ENCODE data around the gene LRFN4. TPM values are rescaled to one million over a fixed set of nuclear protein-coding genes. Genes with fewer than 3 reads are reported as not detected.

LRFN4 gene
- 19.8 TPM for polyA plus RNA-seq (2013, experiment 1 of 2)
- polyA plus RNA-seq (2013, experiment 2 of 2): 20.8 TPM

- Histone ChIP-seq H3K4ac (ENCODE audit: low read length) (no peak within 1 kb of the TSS), H3K9ac (ENCODE audit: low read depth, low read length, poor library complexity) (peak within 1 kb of the TSS; percentile 93), H3K79me1 (ENCODE audit: low read depth, low read length) (peaks cover 8% of the 10 kb centered on the region), H3K4me2 (ENCODE audit: insufficient read depth, low read length, poor library complexity, severe bottlenecking) (peak within 1 kb of the TSS; percentile 99), H2BK12ac (ENCODE audit: low read length) (peak within 1 kb of the TSS; percentile 4), H2BK5ac (ENCODE audit: low read length) (peak within 1 kb of the TSS; percentile 75), H3K27ac (replicated peaks; ENCODE audit: low read length) (peak within 1 kb of the TSS; percentile 70), H2AFZ (ENCODE audit: low read length) (peak within 1 kb of the TSS; percentile 99), H2BK15ac (ENCODE audit: low read length) (peak within 1 kb of the TSS; percentile 34), H2AK5ac (ENCODE audit: low read depth, low read length) (peak within 1 kb of the TSS; percentile 90), H3K36me3 (replicated peaks in 1 of 2; ENCODE audit: control insufficient read depth in 2 of 2, insufficient read depth in 2 of 2, low read length in 2 of 2) (peaks cover 0 to 14% of the 10 kb centered on the region in 2 donors), H3K14ac (ENCODE audit: low read length) (peak within 1 kb of the TSS; percentile 71), H2BK120ac (ENCODE audit: low read depth, low read length) (peak within 1 kb of the TSS; percentile 35), H3K4me3 (ENCODE audit: low read length in 2 of 2) (peak within 1 kb of the TSS; percentile 97 to 98), H4K91ac (ENCODE audit: low read depth, low read length, poor library complexity) (peak within 1 kb of the TSS; percentile 38), H3K4me1 (ENCODE audit: control insufficient read depth in 2 of 2, insufficient read depth in 1 of 2, low read depth in 1 of 2, low read length in 2 of 2) (peaks cover 4 to 14% of the 10 kb centered on the region in 2 donors), H3K9me3 (replicated peaks in 1 of 2; ENCODE audit: control insufficient read depth in 2 of 2, insufficient read depth in 1 of 2, low read depth in 1 of 2, low read length in 2 of 2) (no peaks in the 10 kb centered on the region), H3K18ac (ENCODE audit: low read length) (peak within 1 kb of the TSS; percentile 99), H4K8ac (ENCODE audit: low read depth, low read length) (peak within 1 kb of the TSS; percentile 33), H3K23ac (ENCODE audit: low read depth, low read length, poor library complexity) (peak within 1 kb of the TSS; percentile 91), H3K27me3 (ENCODE audit: control insufficient read depth in 3 of 3, insufficient read depth in 3 of 3, low read depth in 1 of 3, low read length in 3 of 3) (no peaks in the 10 kb centered on the region)
- DNase-seq (ENCODE audit: low spot score): no peak
- no CpG with 5 or more reads among the region's 103 CpGs for WGBS, 2 donors (ENCODE audit: extremely low coverage in 2 of 2, insufficient read length in 2 of 2, insufficient replicate concordance in 1 of 2)
Observed at GRCh38 chr11:66856496-66857233, at the start of gene LRFN4. LRFN4 (plus strand) TSS chr11:66857064; CDS start chr11:66857745, 681 bp downstream.

GRCh38 chr11:66809592-66809991, 47.3 kb upstream of the LRFN4 start:
- Histone ChIP-seq H3K27ac (replicated peaks; ENCODE audit: low read length) (no peak overlapping the region), H2BK15ac (ENCODE audit: low read length) (no peak overlapping the region), H2AK5ac (ENCODE audit: low read depth, low read length) (no peak overlapping the region), H3K4ac (ENCODE audit: low read length) (no peak overlapping the region), H3K9ac (ENCODE audit: low read depth, low read length, poor library complexity) (no peak overlapping the region), H3K36me3 (replicated peaks in 1 of 2; ENCODE audit: control insufficient read depth in 2 of 2, insufficient read depth in 2 of 2, low read length in 2 of 2) (peaks cover 0 to 41% of the 10 kb centered on the region in 2 donors), H3K4me2 (ENCODE audit: insufficient read depth, low read length, poor library complexity, severe bottlenecking) (no peak overlapping the region), H2BK120ac (ENCODE audit: low read depth, low read length) (no peak overlapping the region), H2BK5ac (ENCODE audit: low read length) (no peak overlapping the region), H4K91ac (ENCODE audit: low read depth, low read length, poor library complexity) (no peak overlapping the region), H3K23ac (ENCODE audit: low read depth, low read length, poor library complexity) (no peak overlapping the region), H3K14ac (ENCODE audit: low read length) (no peak overlapping the region), H3K9me3 (replicated peaks in 1 of 2; ENCODE audit: control insufficient read depth in 2 of 2, insufficient read depth in 1 of 2, low read depth in 1 of 2, low read length in 2 of 2) (no peaks in the 10 kb centered on the region), H4K8ac (ENCODE audit: low read depth, low read length) (no peak overlapping the region), H3K18ac (ENCODE audit: low read length) (no peak overlapping the region), H3K4me1 (ENCODE audit: control insufficient read depth in 2 of 2, insufficient read depth in 1 of 2, low read depth in 1 of 2, low read length in 2 of 2) (no peaks in the 10 kb centered on the region), H3K27me3 (ENCODE audit: control insufficient read depth in 3 of 3, insufficient read depth in 3 of 3, low read depth in 1 of 3, low read length in 3 of 3) (no peaks in the 10 kb centered on the region), H2AFZ (ENCODE audit: low read length) (no peak overlapping the region), H2BK12ac (ENCODE audit: low read length) (no peak overlapping the region), H3K4me3 (ENCODE audit: low read length in 2 of 2) (no peak overlapping the region), H3K79me1 (ENCODE audit: low read depth, low read length) (no peaks in the 10 kb centered on the region)
- DNase-seq (ENCODE audit: low spot score): no peak
- no CpG with 5 or more reads among the region's 3 CpGs for WGBS, 2 donors (ENCODE audit: extremely low coverage in 2 of 2, insufficient read length in 2 of 2, insufficient replicate concordance in 1 of 2)

GRCh38 chr11:66810576-66811185, 46.2 kb upstream of the LRFN4 start:
- WGBS, 2 donors (ENCODE audit: extremely low coverage in 2 of 2, insufficient read length in 2 of 2, insufficient replicate concordance in 1 of 2): no CpG with 5 or more reads among the region's 1 CpG
- H3K23ac ChIP-seq (ENCODE audit: low read depth, low read length, poor library complexity): no peak overlapping the region
- H3K18ac ChIP-seq (ENCODE audit: low read length): no peak overlapping the region

GRCh38 chr11:66814678-66815077, 42.2 kb upstream of the LRFN4 start:
- Histone ChIP-seq H2AFZ (ENCODE audit: low read length) (no peak overlapping the region), H3K4me2 (ENCODE audit: insufficient read depth, low read length, poor library complexity, severe bottlenecking) (no peak overlapping the region), H2BK15ac (ENCODE audit: low read length) (no peak overlapping the region), H3K14ac (ENCODE audit: low read length) (no peak overlapping the region), H3K9me3 (replicated peaks in 1 of 2; ENCODE audit: control insufficient read depth in 2 of 2, insufficient read depth in 1 of 2, low read depth in 1 of 2, low read length in 2 of 2) (no peaks in the 10 kb centered on the region), H3K79me1 (ENCODE audit: low read depth, low read length) (no peaks in the 10 kb centered on the region), H4K91ac (ENCODE audit: low read depth, low read length, poor library complexity) (no peak overlapping the region), H3K36me3 (replicated peaks in 1 of 2; ENCODE audit: control insufficient read depth in 2 of 2, insufficient read depth in 2 of 2, low read length in 2 of 2) (peaks cover 0 to 47% of the 10 kb centered on the region in 2 donors), H3K4ac (ENCODE audit: low read length) (no peak overlapping the region), H3K18ac (ENCODE audit: low read length) (no peak overlapping the region), H3K4me3 (ENCODE audit: low read length in 2 of 2) (no peak overlapping the region), H3K27ac (replicated peaks; ENCODE audit: low read length) (no peak overlapping the region), H2BK5ac (ENCODE audit: low read length) (no peak overlapping the region), H2BK120ac (ENCODE audit: low read depth, low read length) (no peak overlapping the region), H2AK5ac (ENCODE audit: low read depth, low read length) (no peak overlapping the region), H2BK12ac (ENCODE audit: low read length) (no peak overlapping the region), H4K8ac (ENCODE audit: low read depth, low read length) (no peak overlapping the region), H3K23ac (ENCODE audit: low read depth, low read length, poor library complexity) (no peak overlapping the region), H3K27me3 (ENCODE audit: control insufficient read depth in 3 of 3, insufficient read depth in 3 of 3, low read depth in 1 of 3, low read length in 3 of 3) (no peaks in the 10 kb centered on the region), H3K9ac (ENCODE audit: low read depth, low read length, poor library complexity) (no peak overlapping the region), H3K4me1 (ENCODE audit: control insufficient read depth in 2 of 2, insufficient read depth in 1 of 2, low read depth in 1 of 2, low read length in 2 of 2) (no peaks in the 10 kb centered on the region)
- no CpG with 5 or more reads among the region's 5 CpGs for WGBS, 2 donors (ENCODE audit: extremely low coverage in 2 of 2, insufficient read length in 2 of 2, insufficient replicate concordance in 1 of 2)
- no peak for DNase-seq (ENCODE audit: low spot score)

More at GRCh38 chr11:66810576-66811185, 46.2 kb upstream of the LRFN4 start:
- no peak overlapping the region for H3K4me2 ChIP-seq (ENCODE audit: insufficient read depth, low read length, poor library complexity, severe bottlenecking)
- no peaks in the 10 kb centered on the region for H3K79me1 ChIP-seq (ENCODE audit: low read depth, low read length)
- H2BK12ac ChIP-seq (ENCODE audit: low read length): no peak overlapping the region
- DNase-seq (ENCODE audit: low spot score): no peak
- H3K14ac ChIP-seq (ENCODE audit: low read length): no peak overlapping the region
- no peak overlapping the region for H2BK15ac ChIP-seq (ENCODE audit: low read length)
- no peak overlapping the region for H2AFZ ChIP-seq (ENCODE audit: low read length)
- H3K36me3 ChIP-seq (replicated peaks in 1 of 2; ENCODE audit: control insufficient read depth in 2 of 2, insufficient read depth in 2 of 2, low read length in 2 of 2): peaks cover 0 to 40% of the 10 kb centered on the region in 2 donors
- no peak overlapping the region for H3K9ac ChIP-seq (ENCODE audit: low read depth, low read length, poor library complexity)
- H2BK5ac ChIP-seq (ENCODE audit: low read length): no peak overlapping the region
- H2AK5ac ChIP-seq (ENCODE audit: low read depth, low read length): no peak overlapping the region
- no peak overlapping the region for H3K4ac ChIP-seq (ENCODE audit: low read length)
- no peak overlapping the region for H3K4me3 ChIP-seq (ENCODE audit: low read length in 2 of 2)
- H3K27ac ChIP-seq (replicated peaks; ENCODE audit: low read length): no peak overlapping the region
- H4K8ac ChIP-seq (ENCODE audit: low read depth, low read length): no peak overlapping the region
- H3K27me3 ChIP-seq (ENCODE audit: control insufficient read depth in 3 of 3, insufficient read depth in 3 of 3, low read depth in 1 of 3, low read length in 3 of 3): no peaks in the 10 kb centered on the region
- no peaks in the 10 kb centered on the region for H3K4me1 ChIP-seq (ENCODE audit: control insufficient read depth in 2 of 2, insufficient read depth in 1 of 2, low read depth in 1 of 2, low read length in 2 of 2)
- no peak overlapping the region for H4K91ac ChIP-seq (ENCODE audit: low read depth, low read length, poor library complexity)
- H2BK120ac ChIP-seq (ENCODE audit: low read depth, low read length): no peak overlapping the region
- no peaks in the 10 kb centered on the region for H3K9me3 ChIP-seq (replicated peaks in 1 of 2; ENCODE audit: control insufficient read depth in 2 of 2, insufficient read depth in 1 of 2, low read depth in 1 of 2, low read length in 2 of 2)

Measured in neuronal stem cell (in vitro differentiated cells).